GM18520 (cell line): ENCODE measurements around the gene BMP5.
A peak's percentile ranks its signal among the peaks of the same experiment; 100 is the strongest.

ENCODE experiments used
- ATAC-seq: cut with Tn5 transposase; IDR thresholded peaks from one replicate; pipeline ENCODE4 v1.9.1; 2021; ENCODE audit not compliant: unreplicated experiment

The BMP5 gene

GRCh38 chr6:55874316-55874715 is 1.1 kb downstream of the BMP5 start:
- ATAC-seq, result no peak

- no peak for ATAC-seq
Measured at GRCh38 chr6:55872866-55873265, 2.5 kb downstream of the BMP5 start.

- ATAC-seq, result no peak
Measured at GRCh38 chr6:55870181-55870813, 5.1 kb downstream of the BMP5 start.

GRCh38 chr6:55869674-55870073 is 5.7 kb downstream of the BMP5 start:
- no peak for ATAC-seq

GRCh38 chr6:55868771-55869479 is 6.5 kb downstream of the BMP5 start:
- ATAC-seq, result peak; percentile 98

- no peak for ATAC-seq
Measured at GRCh38 chr6:55868176-55868575, 7.2 kb downstream of the BMP5 start.

GRCh38 chr6:55866128-55866527 is 9.3 kb downstream of the BMP5 start:
- no peak for ATAC-seq

- ATAC-seq, result no peak
Measured at GRCh38 chr6:55853008-55854001, 22.1 kb downstream of the BMP5 start.

GRCh38 chr6:55841341-55841740 is 34.0 kb downstream of the BMP5 start:
- ATAC-seq, result no peak

- ATAC-seq, result no peak
Measured at GRCh38 chr6:55839080-55839479, 36.3 kb downstream of the BMP5 start.

- no peak for ATAC-seq
Measured at GRCh38 chr6:55836945-55837344, 38.4 kb downstream of the BMP5 start.

GRCh38 chr6:55836481-55836880 is 38.9 kb downstream of the BMP5 start:
- no peak for ATAC-seq

GRCh38 chr6:55835220-55835619 is 40.2 kb downstream of the BMP5 start:
- ATAC-seq, result no peak

GRCh38 chr6:55833284-55833683 is 42.1 kb downstream of the BMP5 start:
- peak; percentile 78 for ATAC-seq

GRCh38 chr6:55827818-55828522 is 47.4 kb downstream of the BMP5 start:
- no peak for ATAC-seq

GRCh38 chr6:55826941-55827340 is 48.4 kb downstream of the BMP5 start:
- ATAC-seq, result no peak

GRCh38 chr6:55825402-55826051 is 49.9 kb downstream of the BMP5 start:
- ATAC-seq, result no peak

GRCh38 chr6:55822815-55823214 is 52.6 kb downstream of the BMP5 start:
- no peak for ATAC-seq

GRCh38 chr6:55822005-55822404 is 53.4 kb downstream of the BMP5 start:
- ATAC-seq, result no peak

GRCh38 chr6:55820696-55821095 is 54.7 kb downstream of the BMP5 start:
- ATAC-seq, result no peak
